GM20000 (cell line): ENCODE data around the gene PPP1R9B.

Source experiments
- DNase-seq: peaks from one replicate; pipeline ENCODE4 v3.0.0; 2012; ENCODE audit warnings: low spot score
- CTCF ChIP-seq: IDR thresholded peaks from 2 replicates; pipeline ENCODE4 v1.5.1; 2012; ENCODE audit warnings: mild to moderate bottlenecking, control low read depth; ENCODE audit errors: extremely low read depth, missing control alignments

Gene PPP1R9B

GRCh38 chr17:50170662-50171370 lies 20.3 kb upstream of the PPP1R9B start:
- DNase-seq: peak; percentile 67
- TF ChIP-seq CTCF: no peak

- DNase-seq: no peak
- TF ChIP-seq CTCF: no peak
Measured at GRCh38 chr17:50169881-50170459, 19.5 kb upstream of the PPP1R9B start.

- peak; percentile 77 for TF ChIP-seq CTCF
Measured at GRCh38 chr17:50169121-50169764, 18.8 kb upstream of the PPP1R9B start.

GRCh38 chr17:50168319-50168718 lies 17.8 kb upstream of the PPP1R9B start:
- no peak for DNase-seq
- TF ChIP-seq CTCF: no peak

More at GRCh38 chr17:50169121-50169764, 18.8 kb upstream of the PPP1R9B start:
- DNase-seq: peak; percentile 77

- no peak for TF ChIP-seq CTCF
Measured at GRCh38 chr17:50167371-50167770, 16.9 kb upstream of the PPP1R9B start.

GRCh38 chr17:50166518-50167181 lies 16.2 kb upstream of the PPP1R9B start:
- TF ChIP-seq CTCF: no peak
- no peak for DNase-seq

More at GRCh38 chr17:50167371-50167770, 16.9 kb upstream of the PPP1R9B start:
- no peak for DNase-seq

- no peak for TF ChIP-seq CTCF
- DNase-seq: no peak
Measured at GRCh38 chr17:50165867-50166517, 15.5 kb upstream of the PPP1R9B start, which contains the start of gene SGCA. Gene SGCA, plus strand, starts transcription at chr17:50166005. Its CDS starts 36 bp downstream, at chr17:50166041.
